OCI-LY1 (cell line): ENCODE measurements around the gene EPRS1.

Experiments
- H2AFZ ChIP-seq: fragments of 200-600 bp; sonication (generic), shearing (Covaris generic); 2 replicates; pipeline ENCODE4 v1.6.0; 2014; ENCODE audit warnings: antibody characterized with exemption, mild to moderate bottlenecking, low read length
- H3F3A ChIP-seq: fragments of 200-600 bp; sonication (generic), shearing (Covaris generic); 2 replicates; pipeline ENCODE4 v1.6.0; 2014; ENCODE audit warnings: mild to moderate bottlenecking, antibody characterized with exemption, low read length, moderate library complexity; ENCODE audit not compliant: insufficient read depth
- H3K27ac ChIP-seq: fragments of 200-600 bp; sonication (generic); 2 replicates; pipeline ENCODE4 v1.5.1; 2014; ENCODE audit warnings: low read length, mixed run types, mild to moderate bottlenecking, low read depth; ENCODE audit not compliant: poor library complexity, severe bottlenecking
- H3K27me3 ChIP-seq: fragments of 200-600 bp; sonication (generic); 2 replicates; pipeline ENCODE4 v1.6.0; 2014; ENCODE audit warnings: antibody characterized with exemption, mild to moderate bottlenecking, low read length, moderate library complexity; ENCODE audit not compliant: insufficient read depth
- H3K36me3 ChIP-seq: fragments of 200-600 bp; sonication (generic); 2 replicates; pipeline ENCODE4 v1.6.1; 2014; ENCODE audit warnings: mild to moderate bottlenecking, antibody characterized with exemption, low read length, moderate library complexity, mixed read lengths; ENCODE audit not compliant: insufficient read depth
- H3K4me1 ChIP-seq: fragments of 200-600 bp; sonication (generic); 2 replicates; pipeline ENCODE4 v1.5.1; 2014; ENCODE audit warnings: mild to moderate bottlenecking, low read length, moderate library complexity; ENCODE audit not compliant: insufficient read depth, severe bottlenecking
- H3K4me2 ChIP-seq: fragments of 200-600 bp; sonication (generic), shearing (Covaris generic); 2 replicates; pipeline ENCODE4 v1.6.1; 2014; ENCODE audit warnings: low read length
- H3K4me3 ChIP-seq: fragments of 200-600 bp; sonication (generic); 2 replicates; pipeline ENCODE4 v1.5.1; 2014; ENCODE audit warnings: low read length, low read depth, mild to moderate bottlenecking, mixed read lengths; ENCODE audit not compliant: poor library complexity, severe bottlenecking
- H3K79me2 ChIP-seq: fragments of 200-600 bp; shearing (Covaris generic); 2 replicates; pipeline ENCODE4 v1.6.1; 2016; ENCODE audit warnings: mixed run types, low read length, mixed read lengths; ENCODE audit not compliant: insufficient read depth
- H3K9ac ChIP-seq: fragments of 200-600 bp; sonication (generic), shearing (Covaris generic); 2 replicates; pipeline ENCODE4 v1.6.1; 2014; ENCODE audit warnings: mild to moderate bottlenecking, low read length, mixed read lengths
- H3K9me2 ChIP-seq: fragments of 200-600 bp; sonication (generic), shearing (Covaris generic); 2 replicates; pipeline ENCODE4 v1.6.1; 2014; ENCODE audit warnings: low read depth, mild to moderate bottlenecking, low read length, mixed read lengths
- H3K9me3 ChIP-seq: fragments of 200-600 bp; shearing (Covaris generic); 2 replicates; pipeline ENCODE4 v1.6.1; 2014; ENCODE audit warnings: low read length, mixed read lengths
- H4K20me1 ChIP-seq: fragments of 200-600 bp; sonication (generic), shearing (Covaris generic); 2 replicates; pipeline ENCODE4 v1.6.0; 2016; ENCODE audit warnings: mild to moderate bottlenecking, low read length; ENCODE audit not compliant: insufficient read depth
- EZH2 ChIP-seq: fragments of 200-600 bp; sonication (generic), shearing (Covaris generic); IDR thresholded peaks from 2 replicates; pipeline ENCODE4 v1.8.0; 2017; ENCODE audit warnings: borderline replicate concordance, mixed run types, mild to moderate bottlenecking, antibody characterized with exemption, low read length, moderate library complexity, mixed read lengths
- TF ChIP-seq, protein P1 (sequence below): fragments of 200-600 bp; sonication (generic), shearing (Covaris generic); IDR thresholded peaks from 2 replicates; pipeline ENCODE4 v1.5.1; 2017; ENCODE audit warnings: mild to moderate bottlenecking, antibody characterized with exemption, low read length, moderate library complexity, mixed read lengths

EPRS1 gene

DNA sequence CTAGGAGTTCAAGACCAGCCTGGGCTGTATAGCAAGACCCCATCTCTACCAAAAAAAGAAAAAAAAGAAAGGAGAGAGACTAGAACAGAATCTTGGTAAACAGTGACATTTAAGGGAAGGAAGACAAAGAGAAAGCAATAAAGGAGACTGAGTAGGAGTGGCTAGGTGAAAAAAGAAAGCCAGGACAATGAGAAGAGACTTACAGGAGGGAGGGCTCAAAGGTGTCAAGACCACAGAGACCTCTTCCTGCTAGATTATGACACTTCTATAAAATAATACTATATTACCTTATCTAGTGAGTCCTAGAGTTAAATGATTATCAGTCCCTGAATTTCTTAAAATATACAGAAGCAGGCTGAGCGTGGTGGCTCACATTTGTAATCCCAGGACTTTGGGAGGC, 10.1 kb upstream of the EPRS1 start:
- no peaks in the 10 kb centered on the region for H3K9me3 ChIP-seq
- H3K36me3 ChIP-seq = peaks cover 24% of the 10 kb centered on the region
- H3K9ac ChIP-seq = no peak overlapping the region
- no peak overlapping the region for H3K27ac ChIP-seq
- H3K4me2 ChIP-seq = no peak overlapping the region
- H3K4me1 ChIP-seq = no peaks in the 10 kb centered on the region
- H3K27me3 ChIP-seq = no peaks in the 10 kb centered on the region
- no peaks in the 10 kb centered on the region for H3K79me2 ChIP-seq
- no peak overlapping the region for H2AFZ ChIP-seq
- no peaks in the 10 kb centered on the region for H3K9me2 ChIP-seq
- TF ChIP-seq, protein P1, sequence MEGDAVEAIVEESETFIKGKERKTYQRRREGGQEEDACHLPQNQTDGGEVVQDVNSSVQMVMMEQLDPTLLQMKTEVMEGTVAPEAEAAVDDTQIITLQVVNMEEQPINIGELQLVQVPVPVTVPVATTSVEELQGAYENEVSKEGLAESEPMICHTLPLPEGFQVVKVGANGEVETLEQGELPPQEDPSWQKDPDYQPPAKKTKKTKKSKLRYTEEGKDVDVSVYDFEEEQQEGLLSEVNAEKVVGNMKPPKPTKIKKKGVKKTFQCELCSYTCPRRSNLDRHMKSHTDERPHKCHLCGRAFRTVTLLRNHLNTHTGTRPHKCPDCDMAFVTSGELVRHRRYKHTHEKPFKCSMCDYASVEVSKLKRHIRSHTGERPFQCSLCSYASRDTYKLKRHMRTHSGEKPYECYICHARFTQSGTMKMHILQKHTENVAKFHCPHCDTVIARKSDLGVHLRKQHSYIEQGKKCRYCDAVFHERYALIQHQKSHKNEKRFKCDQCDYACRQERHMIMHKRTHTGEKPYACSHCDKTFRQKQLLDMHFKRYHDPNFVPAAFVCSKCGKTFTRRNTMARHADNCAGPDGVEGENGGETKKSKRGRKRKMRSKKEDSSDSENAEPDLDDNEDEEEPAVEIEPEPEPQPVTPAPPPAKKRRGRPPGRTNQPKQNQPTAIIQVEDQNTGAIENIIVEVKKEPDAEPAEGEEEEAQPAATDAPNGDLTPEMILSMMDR = no peak
- no peak for TF ChIP-seq EZH2
- H3K4me3 ChIP-seq = no peak overlapping the region
- H4K20me1 ChIP-seq = no peaks in the 10 kb centered on the region
- H3F3A ChIP-seq = no peaks in the 10 kb centered on the region

- Histone ChIP-seq H2AFZ (no peak overlapping the region), H3K27me3 (no peaks in the 10 kb centered on the region), H3K36me3 (peaks cover 11% of the 10 kb centered on the region; the same call in 1 of the 2 replicates), H3K4me1 (peaks cover 25% of the 10 kb centered on the region), H3K27ac (peak overlapping the region; percentile 73), H3K79me2 (peaks cover 43% of the 10 kb centered on the region), H3K4me3 (peak overlapping the region; percentile 87), H3K4me2 (peak overlapping the region; percentile 76), H3K9me3 (no peaks in the 10 kb centered on the region), H3K9me2 (no peaks in the 10 kb centered on the region), H4K20me1 (no peaks in the 10 kb centered on the region), H3K9ac (peak overlapping the region; percentile 84), H3F3A (no peaks in the 10 kb centered on the region)
- TF ChIP-seq EZH2 = no peak
- TF ChIP-seq, protein P1 = no peak
These were observed 801 bp downstream of the EPRS1 start for GRCh38 chr1:220045356-220046051.

DNA sequence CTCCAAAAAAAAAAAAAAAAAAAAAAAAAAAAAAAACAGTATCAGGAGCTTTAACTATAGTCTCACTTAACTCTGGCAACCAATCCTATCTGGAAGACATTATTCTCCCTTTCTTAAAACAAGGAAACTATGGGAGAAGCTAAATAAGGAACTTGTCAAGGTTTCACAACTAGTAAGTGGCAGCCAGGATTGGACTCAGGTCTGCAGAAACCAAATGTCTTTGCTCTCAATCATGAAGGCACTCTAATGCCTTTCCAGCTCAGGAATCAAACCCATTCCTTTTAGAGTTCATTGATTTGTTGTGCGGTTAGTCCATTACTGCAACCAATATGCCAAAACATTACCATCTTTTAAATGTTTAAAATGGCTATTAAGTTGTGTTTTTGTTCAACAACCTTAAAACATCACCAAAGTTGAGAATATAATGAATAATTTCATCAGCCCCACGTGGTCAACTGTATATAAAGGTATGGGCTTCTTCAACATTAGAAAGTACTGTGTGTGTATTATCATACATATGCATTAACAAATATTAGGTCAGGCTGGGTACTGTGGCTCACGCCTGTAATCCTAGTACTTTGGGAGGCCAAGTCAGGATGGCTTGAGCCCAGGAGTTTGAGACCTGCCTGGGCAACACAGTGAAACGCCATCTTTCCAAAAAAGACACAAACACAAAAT, 1.5 kb downstream of the EPRS1 start:
- no peaks in the 10 kb centered on the region for H3K27me3 ChIP-seq
- peaks cover 43% of the 10 kb centered on the region for H3K79me2 ChIP-seq
- peak overlapping the region; percentile 76 for H3K4me2 ChIP-seq
- H3F3A ChIP-seq = no peaks in the 10 kb centered on the region
- H3K36me3 ChIP-seq = peaks cover 14% of the 10 kb centered on the region
- peak overlapping the region; percentile 84 for H3K9ac ChIP-seq
- H4K20me1 ChIP-seq = no peaks in the 10 kb centered on the region
- peaks cover 25% of the 10 kb centered on the region for H3K4me1 ChIP-seq
- no peak overlapping the region for H2AFZ ChIP-seq
- H3K9me3 ChIP-seq = no peaks in the 10 kb centered on the region
- peak overlapping the region; percentile 73 for H3K27ac ChIP-seq
- H3K9me2 ChIP-seq = no peaks in the 10 kb centered on the region
- TF ChIP-seq, protein P1 = no peak
- no peak for TF ChIP-seq EZH2
- peak overlapping the region; percentile 87 for H3K4me3 ChIP-seq
